ENCODE measurements around the gene PARD3.
A peak's percentile ranks its signal among the peaks of the same experiment; 100 is the strongest.

The PARD3 gene

GRCh38 chr10:34372509-34372908 lies 442.6 kb downstream of the PARD3 start:
- Histone ChIP-seq H3K4me3 (ENCODE audit: control insufficient read depth in 1 of 7, extremely low read depth in 1 of 7, insufficient read depth in 4 of 7, low read depth in 2 of 7, low read length in 6 of 7) (no peak overlapping the region), H3K9me3 (ENCODE audit: control extremely low read depth in 1 of 5, control insufficient read depth in 4 of 5, insufficient read depth in 2 of 5, low read depth in 1 of 5, low read length in 4 of 5) (no peaks in the 10 kb centered on the region), H3K36me3 (ENCODE audit: control insufficient read depth in 4 of 4, insufficient read depth in 4 of 4, low read length in 3 of 4) (no peaks in the 10 kb centered on the region), H3K27me3 (replicated peaks in 2 of 5; ENCODE audit: control insufficient read depth in 4 of 5, insufficient read depth in 5 of 5, low read length in 4 of 5) (no peaks in the 10 kb centered on the region), H3K4me1 (ENCODE audit: control extremely low read depth in 1 of 4, control insufficient read depth in 4 of 4, insufficient read depth in 4 of 4, low read length in 3 of 4) (peaks cover 0 to 21% (median 8%) of the 10 kb centered on the region in 4 experiments), H3K27ac (ENCODE audit: insufficient read depth in 1 of 2, low read depth in 1 of 2, low read length in 2 of 2, poor library complexity in 1 of 2, severe bottlenecking in 2 of 2) (no peak overlapping the region)
- ChIA-PET CTCF (no interaction called here), POLR2A (no interaction called here)
- no peak for DNase-seq

GRCh38 chr10:34370126-34370525 lies 445.0 kb downstream of the PARD3 start:
- no peaks in the 10 kb centered on the region for H3K36me3 ChIP-seq (ENCODE audit: control insufficient read depth in 4 of 4, insufficient read depth in 4 of 4, low read length in 3 of 4)
- no peak for DNase-seq
- no peaks in the 10 kb centered on the region for H3K27me3 ChIP-seq (replicated peaks in 2 of 5; ENCODE audit: control insufficient read depth in 4 of 5, insufficient read depth in 5 of 5, low read length in 4 of 5)
- ChIA-PET CTCF (no interaction called here), POLR2A (no interaction called here)
- no peaks in the 10 kb centered on the region for H3K9me3 ChIP-seq (ENCODE audit: control extremely low read depth in 1 of 5, control insufficient read depth in 4 of 5, insufficient read depth in 2 of 5, low read depth in 1 of 5, low read length in 4 of 5)
- H3K4me3 ChIP-seq (ENCODE audit: control insufficient read depth in 1 of 7, extremely low read depth in 1 of 7, insufficient read depth in 4 of 7, low read depth in 2 of 7, low read length in 6 of 7), result no peak overlapping the region
- WGBS (ENCODE audit: insufficient coverage), result 100% methylated on average over 1 of the region's 5 CpGs
- H3K27ac ChIP-seq (ENCODE audit: insufficient read depth in 1 of 2, low read depth in 1 of 2, low read length in 2 of 2, poor library complexity in 1 of 2, severe bottlenecking in 2 of 2), result no peak overlapping the region
- H3K4me1 ChIP-seq (ENCODE audit: control extremely low read depth in 1 of 4, control insufficient read depth in 4 of 4, insufficient read depth in 4 of 4, low read length in 3 of 4), result peaks cover 0 to 10% (median 6%) of the 10 kb centered on the region in 4 experiments

DNA sequence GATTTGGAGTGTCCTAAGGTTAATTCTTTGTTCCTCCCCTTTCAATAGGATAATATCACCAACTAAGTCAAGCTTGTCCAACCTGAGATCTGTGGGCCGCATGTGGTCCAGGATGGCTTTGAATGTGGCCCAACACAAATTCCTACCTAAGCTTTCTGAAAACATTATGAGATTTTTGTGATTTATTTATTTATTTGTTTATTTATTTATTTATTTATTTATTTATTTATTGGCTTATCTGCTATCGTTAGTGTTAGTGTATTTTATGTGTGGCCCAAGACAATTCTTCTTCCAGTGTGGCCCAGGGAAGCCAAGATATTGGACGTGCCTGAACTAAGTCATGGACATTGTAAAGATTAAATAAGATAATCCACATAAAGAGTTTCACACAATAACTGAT lies 446.0 kb downstream of the PARD3 start:
- ChIA-PET CTCF (no interaction called here), POLR2A (no interaction called here)
- H3K36me3 ChIP-seq (ENCODE audit: control insufficient read depth in 4 of 4, insufficient read depth in 4 of 4, low read length in 3 of 4), result no peaks in the 10 kb centered on the region
- no CpG with 5 or more reads among the region's 3 CpGs for WGBS (ENCODE audit: insufficient coverage)
- no peaks in the 10 kb centered on the region for H3K9me3 ChIP-seq (ENCODE audit: control extremely low read depth in 1 of 5, control insufficient read depth in 4 of 5, insufficient read depth in 2 of 5, low read depth in 1 of 5, low read length in 4 of 5)
- H3K27me3 ChIP-seq (replicated peaks in 2 of 5; ENCODE audit: control insufficient read depth in 4 of 5, insufficient read depth in 5 of 5, low read length in 4 of 5), result no peaks in the 10 kb centered on the region
- H3K4me3 ChIP-seq (ENCODE audit: control insufficient read depth in 1 of 7, extremely low read depth in 1 of 7, insufficient read depth in 4 of 7, low read depth in 2 of 7, low read length in 6 of 7), result no peak overlapping the region
- H3K4me1 ChIP-seq (ENCODE audit: control extremely low read depth in 1 of 4, control insufficient read depth in 4 of 4, insufficient read depth in 4 of 4, low read length in 3 of 4), result no peaks in the 10 kb centered on the region
- no peak overlapping the region for H3K27ac ChIP-seq (ENCODE audit: insufficient read depth in 1 of 2, low read depth in 1 of 2, low read length in 2 of 2, poor library complexity in 1 of 2, severe bottlenecking in 2 of 2)
- DNase-seq, result no peak

GRCh38 chr10:34364253-34365037 lies 450.7 kb downstream of the PARD3 start:
- Histone ChIP-seq H3K4me1 (ENCODE audit: control extremely low read depth in 1 of 4, control insufficient read depth in 4 of 4, insufficient read depth in 4 of 4, low read length in 3 of 4) (no peaks in the 10 kb centered on the region), H3K27me3 (replicated peaks in 2 of 5; ENCODE audit: control insufficient read depth in 4 of 5, insufficient read depth in 5 of 5, low read length in 4 of 5) (no peaks in the 10 kb centered on the region), H3K9me3 (ENCODE audit: control extremely low read depth in 1 of 5, control insufficient read depth in 4 of 5, insufficient read depth in 2 of 5, low read depth in 1 of 5, low read length in 4 of 5) (no peaks in the 10 kb centered on the region), H3K36me3 (ENCODE audit: control insufficient read depth in 4 of 4, insufficient read depth in 4 of 4, low read length in 3 of 4) (no peaks in the 10 kb centered on the region), H3K4me3 (ENCODE audit: control insufficient read depth in 1 of 7, extremely low read depth in 1 of 7, insufficient read depth in 4 of 7, low read depth in 2 of 7, low read length in 6 of 7) (no peak overlapping the region), H3K27ac (ENCODE audit: insufficient read depth in 1 of 2, low read depth in 1 of 2, low read length in 2 of 2, poor library complexity in 1 of 2, severe bottlenecking in 2 of 2) (no peak overlapping the region)
- POLR2A ChIA-PET, result no interaction called here
- peak in 1 of 3 donors; percentile 7 for DNase-seq
- CTCF ChIA-PET, result interaction anchor here (1.2 kb wide), 1 partner anchor 11 kb away, joined by 3 read pairs; no protein-coding TSS in a partner anchor
- WGBS (ENCODE audit: insufficient coverage), result 100% methylated on average over 1 of the region's 5 CpGs

GRCh38 chr10:34360984-34361383 lies 454.1 kb downstream of the PARD3 start:
- ChIA-PET CTCF (interaction anchor here (1.6 kb wide), 1 partner anchor 13 kb away, joined by 3 read pairs; no protein-coding TSS in a partner anchor), POLR2A (no interaction called here)
- H3K36me3 ChIP-seq (ENCODE audit: control insufficient read depth in 4 of 4, insufficient read depth in 4 of 4, low read length in 3 of 4), result no peaks in the 10 kb centered on the region
- 80% methylated on average over 1 of the region's 3 CpGs for WGBS (ENCODE audit: insufficient coverage)
- no peaks in the 10 kb centered on the region for H3K9me3 ChIP-seq (ENCODE audit: control extremely low read depth in 1 of 5, control insufficient read depth in 4 of 5, insufficient read depth in 2 of 5, low read depth in 1 of 5, low read length in 4 of 5)
- no peak for DNase-seq
- H3K27me3 ChIP-seq (replicated peaks in 2 of 5; ENCODE audit: control insufficient read depth in 4 of 5, insufficient read depth in 5 of 5, low read length in 4 of 5), result no peaks in the 10 kb centered on the region
- H3K4me3 ChIP-seq (ENCODE audit: control insufficient read depth in 1 of 7, extremely low read depth in 1 of 7, insufficient read depth in 4 of 7, low read depth in 2 of 7, low read length in 6 of 7), result no peak overlapping the region
- no peaks in the 10 kb centered on the region for H3K4me1 ChIP-seq (ENCODE audit: control extremely low read depth in 1 of 4, control insufficient read depth in 4 of 4, insufficient read depth in 4 of 4, low read length in 3 of 4)
- H3K27ac ChIP-seq (ENCODE audit: insufficient read depth in 1 of 2, low read depth in 1 of 2, low read length in 2 of 2, poor library complexity in 1 of 2, severe bottlenecking in 2 of 2), result no peak overlapping the region

DNA sequence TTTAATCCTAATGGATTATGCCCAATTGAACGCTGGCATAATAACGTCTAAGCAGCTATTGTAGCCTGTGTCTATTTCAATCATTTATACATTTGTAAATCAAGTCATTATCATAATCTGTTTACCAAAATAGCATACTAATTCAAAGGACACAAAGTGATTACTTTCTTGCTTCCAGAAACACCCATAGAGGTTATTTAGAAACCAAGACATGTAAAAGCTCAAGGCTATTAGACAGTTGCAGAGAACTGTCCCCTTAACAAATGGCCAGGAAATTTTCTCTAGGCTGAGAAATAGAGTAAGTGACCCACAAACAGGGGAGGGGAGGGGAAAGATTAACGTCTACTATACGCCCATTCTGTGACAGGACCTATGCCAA lies 455.7 kb downstream of the PARD3 start:
- no peaks in the 10 kb centered on the region for H3K9me3 ChIP-seq (ENCODE audit: control extremely low read depth in 1 of 5, control insufficient read depth in 4 of 5, insufficient read depth in 2 of 5, low read depth in 1 of 5, low read length in 4 of 5)
- H3K4me1 ChIP-seq (ENCODE audit: control extremely low read depth in 1 of 4, control insufficient read depth in 4 of 4, insufficient read depth in 4 of 4, low read length in 3 of 4), result no peaks in the 10 kb centered on the region
- H3K4me3 ChIP-seq (ENCODE audit: control insufficient read depth in 1 of 7, extremely low read depth in 1 of 7, insufficient read depth in 4 of 7, low read depth in 2 of 7, low read length in 6 of 7), result no peak overlapping the region
- CTCF ChIA-PET, result no interaction called here
- no peak overlapping the region for H3K27ac ChIP-seq (ENCODE audit: insufficient read depth in 1 of 2, low read depth in 1 of 2, low read length in 2 of 2, poor library complexity in 1 of 2, severe bottlenecking in 2 of 2)
- POLR2A ChIA-PET, result interaction anchor here (0.6 kb wide), 1 partner anchor 27 kb away, joined by 3 read pairs; no protein-coding TSS in a partner anchor
- no peaks in the 10 kb centered on the region for H3K27me3 ChIP-seq (replicated peaks in 2 of 5; ENCODE audit: control insufficient read depth in 4 of 5, insufficient read depth in 5 of 5, low read length in 4 of 5)
- WGBS (ENCODE audit: insufficient coverage), result no CpG with 5 or more reads among the region's 4 CpGs
- H3K36me3 ChIP-seq (ENCODE audit: control insufficient read depth in 4 of 4, insufficient read depth in 4 of 4, low read length in 3 of 4), result no peaks in the 10 kb centered on the region
- no peak for DNase-seq

DNA sequence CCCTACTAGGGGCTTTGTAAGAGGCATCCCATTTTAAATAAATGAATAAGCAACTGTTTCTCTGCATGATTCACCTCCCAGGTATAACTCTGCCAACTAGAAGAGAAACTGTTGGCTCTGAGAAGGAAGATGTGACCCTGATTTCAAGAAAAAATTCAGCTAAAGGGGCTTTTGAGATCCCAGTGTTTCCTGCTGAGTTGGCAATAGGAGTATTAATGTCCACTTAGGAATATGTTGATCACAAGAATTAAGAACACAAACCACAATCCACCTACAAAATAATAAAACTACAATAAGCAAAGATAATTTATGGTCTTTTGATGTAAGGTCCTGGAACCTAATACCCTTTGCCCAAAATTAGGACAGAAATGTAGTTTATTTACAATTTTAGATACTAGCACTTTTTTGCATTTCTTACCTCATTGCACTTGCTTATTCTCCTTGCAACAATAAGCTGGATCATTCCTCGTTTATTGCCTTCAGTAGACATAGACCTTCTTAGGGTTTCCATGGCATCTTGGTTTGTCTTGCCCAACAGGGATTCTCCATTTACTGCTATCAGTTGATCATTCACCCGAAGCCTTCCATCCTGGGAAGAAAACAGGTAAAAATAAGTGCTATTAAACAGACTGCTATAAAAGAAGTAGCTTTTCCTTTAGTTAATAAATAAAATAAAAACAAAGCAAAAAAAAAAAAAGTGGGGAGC lies 456.2 kb downstream of the PARD3 start:
- no peak for DNase-seq
- Histone ChIP-seq H3K9me3 (ENCODE audit: control extremely low read depth in 1 of 5, control insufficient read depth in 4 of 5, insufficient read depth in 2 of 5, low read depth in 1 of 5, low read length in 4 of 5) (no peaks in the 10 kb centered on the region), H3K36me3 (ENCODE audit: control insufficient read depth in 4 of 4, insufficient read depth in 4 of 4, low read length in 3 of 4) (no peaks in the 10 kb centered on the region), H3K27ac (ENCODE audit: insufficient read depth in 1 of 2, low read depth in 1 of 2, low read length in 2 of 2, poor library complexity in 1 of 2, severe bottlenecking in 2 of 2) (no peak overlapping the region), H3K27me3 (replicated peaks in 2 of 5; ENCODE audit: control insufficient read depth in 4 of 5, insufficient read depth in 5 of 5, low read length in 4 of 5) (no peaks in the 10 kb centered on the region), H3K4me3 (ENCODE audit: control insufficient read depth in 1 of 7, extremely low read depth in 1 of 7, insufficient read depth in 4 of 7, low read depth in 2 of 7, low read length in 6 of 7) (no peak overlapping the region), H3K4me1 (ENCODE audit: control extremely low read depth in 1 of 4, control insufficient read depth in 4 of 4, insufficient read depth in 4 of 4, low read length in 3 of 4) (no peaks in the 10 kb centered on the region)
- ChIA-PET CTCF (no interaction called here), POLR2A (interaction anchor here (0.6 kb wide), 1 partner anchor 28 kb away, joined by 3 read pairs; no protein-coding TSS in a partner anchor)
- WGBS (ENCODE audit: insufficient coverage), result 100% methylated on average over 1 of the region's 2 CpGs
